Thyroid gland (tissue), 4 donors: ENCODE data around the gene PRKD1.

Experiments used
- CTCF ChIP-seq, 6 experiments: fragments of 200-600 bp in 3 of 6; fragments of 450-650 bp in 3 of 6; sonication (generic) in 3 of 6; IDR thresholded peaks; one replicate each; pipeline ENCODE4 v1.5.1; 2016 to 2019; ENCODE audit warnings: antibody characterized with exemption in 6 of 6, mild to moderate bottlenecking in 2 of 6, inconsistent platforms in 1 of 6, moderate library complexity in 1 of 6
- POLR2A ChIP-seq, 2 donors: fragments of 450-650 bp; IDR thresholded peaks; one replicate each; pipeline ENCODE4 v1.6.1; 2017; ENCODE audit warnings: antibody characterized with exemption in 2 of 2, mild to moderate bottlenecking in 2 of 2, moderate library complexity in 1 of 2

GRCh38 chr14:29636870-29637269, 290.8 kb downstream of the PRKD1 start:
- TF ChIP-seq CTCF (IDR thresholded peaks at IDR 0.05) (no peak), POLR2A (IDR thresholded peaks at IDR 0.05) (no peak)
